Upper lobe of left lung (tissue), 4 donors: Measurements from ENCODE around the gene KIF3B.

Experiments used
- CTCF ChIP-seq, 6 experiments: fragments of 450-650 bp in 4 of 6; fragments of 200-600 bp in 2 of 6; sonication (generic) in 2 of 6; IDR thresholded peaks; one replicate each; pipeline ENCODE4 v1.5.1; 2016 to 2019; ENCODE audit warnings: antibody characterized with exemption in 6 of 6
- EP300 ChIP-seq, 4 donors: sonication (generic); formaldehyde crosslinking; IDR thresholded peaks; one replicate each; pipeline ENCODE4 v1.5.1; 2017; ENCODE audit warnings: antibody characterized with exemption in 4 of 4, control low read depth in 2 of 4
- POLR2AphosphoS5 ChIP-seq, 2 donors: sonication (generic); formaldehyde crosslinking; IDR thresholded peaks; one replicate each; pipeline ENCODE4 v1.5.1; 2017; ENCODE audit warnings: antibody characterized with exemption in 2 of 2

- no peak for TF ChIP-seq CTCF (IDR thresholded peaks at IDR 0.05)
- TF ChIP-seq POLR2AphosphoS5 (IDR thresholded peaks at IDR 0.05): no peak
- no peak for TF ChIP-seq EP300 (IDR thresholded peaks at IDR 0.05)
These were observed 42.9 kb downstream of the KIF3B start for GRCh38 chr20:32320305-32320704.
